Endothelial cell of umbilical vein (primary cell): ENCODE data around the gene IL16.

Experiments
- CTCF ChIP-seq, 2 donors: IDR thresholded peaks; 1 replicate in 1 of 2; 2 replicates in 1 of 2; pipeline ENCODE4 v1.5.1; 2011; ENCODE audit warnings: low read length in 2 of 2, mild to moderate bottlenecking in 2 of 2, moderate library complexity in 2 of 2, control low read depth in 1 of 2, inconsistent platforms in 1 of 2, low read depth in 1 of 2; ENCODE audit not compliant: insufficient read depth in 1 of 2; ENCODE audit errors: extremely low read depth in 1 of 2
- EZH2 ChIP-seq: IDR thresholded peaks from 2 replicates; pipeline ENCODE4 v1.6.1; 2012; ENCODE audit warnings: borderline replicate concordance, low read depth, mild to moderate bottlenecking, moderate library complexity, low read length, inconsistent platforms; ENCODE audit not compliant: severe bottlenecking
- JUN ChIP-seq: IDR thresholded peaks from 2 replicates; pipeline ENCODE4 v1.6.1; 2011; ENCODE audit warnings: borderline replicate concordance, low read depth; ENCODE audit not compliant: insufficient read length, insufficient read depth
- MAX ChIP-seq: IDR thresholded peaks from 2 replicates; pipeline ENCODE4 v1.6.1; 2011; ENCODE audit not compliant: insufficient read depth, insufficient read length
- POLR2A ChIP-seq: IDR thresholded peaks from 2 replicates; pipeline ENCODE4 v1.6.1; 2012; ENCODE audit warnings: low read depth, mild to moderate bottlenecking, control low read depth, low read length
- POLR2AphosphoS5 ChIP-seq: IDR thresholded peaks from 2 replicates; pipeline ENCODE4 v1.6.1; 2012; ENCODE audit warnings: low read depth, mild to moderate bottlenecking, control low read depth, low read length, moderate library complexity; ENCODE audit not compliant: insufficient read depth

DNA sequence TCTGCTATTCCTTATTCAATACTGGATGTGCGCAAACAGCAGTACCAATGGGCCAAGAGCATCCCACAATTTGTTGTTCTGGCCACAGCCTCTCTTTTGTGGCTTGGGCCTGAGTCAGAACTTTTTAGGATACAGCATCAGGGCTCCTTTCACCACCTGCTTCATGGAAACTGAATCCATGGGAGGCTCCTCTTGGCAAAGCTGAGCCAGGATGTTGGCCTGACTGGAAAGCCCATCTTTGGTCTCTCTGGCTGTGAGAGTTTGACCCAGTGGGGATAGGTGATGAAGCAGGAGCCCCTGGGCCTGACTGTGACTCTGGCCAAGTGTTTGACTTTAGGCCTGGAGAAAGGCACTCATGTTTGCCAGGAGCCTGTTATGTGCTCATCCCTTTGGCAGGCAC is 27.6 kb downstream of the IL16 start:
- no peak for TF ChIP-seq POLR2A
- no peak for TF ChIP-seq CTCF (IDR thresholded peaks at IDR 0.05; ENCODE audit: extremely low read depth in 1 of 2, insufficient read depth in 1 of 2, low read depth in 1 of 2, low read length in 2 of 2)
- TF ChIP-seq EZH2, result no peak
- TF ChIP-seq MAX, result no peak
- no peak for TF ChIP-seq POLR2AphosphoS5
- TF ChIP-seq JUN, result no peak
